Measurements from ENCODE around the gene E2F1. TPM values are rescaled to one million over a fixed set of nuclear protein-coding genes. Genes with fewer than 3 reads are reported as not detected.

The E2F1 gene
- total RNA-seq, 4 donors from 2014 or later = 2.1 to 32.2 (median 4.9) TPM

DNA sequence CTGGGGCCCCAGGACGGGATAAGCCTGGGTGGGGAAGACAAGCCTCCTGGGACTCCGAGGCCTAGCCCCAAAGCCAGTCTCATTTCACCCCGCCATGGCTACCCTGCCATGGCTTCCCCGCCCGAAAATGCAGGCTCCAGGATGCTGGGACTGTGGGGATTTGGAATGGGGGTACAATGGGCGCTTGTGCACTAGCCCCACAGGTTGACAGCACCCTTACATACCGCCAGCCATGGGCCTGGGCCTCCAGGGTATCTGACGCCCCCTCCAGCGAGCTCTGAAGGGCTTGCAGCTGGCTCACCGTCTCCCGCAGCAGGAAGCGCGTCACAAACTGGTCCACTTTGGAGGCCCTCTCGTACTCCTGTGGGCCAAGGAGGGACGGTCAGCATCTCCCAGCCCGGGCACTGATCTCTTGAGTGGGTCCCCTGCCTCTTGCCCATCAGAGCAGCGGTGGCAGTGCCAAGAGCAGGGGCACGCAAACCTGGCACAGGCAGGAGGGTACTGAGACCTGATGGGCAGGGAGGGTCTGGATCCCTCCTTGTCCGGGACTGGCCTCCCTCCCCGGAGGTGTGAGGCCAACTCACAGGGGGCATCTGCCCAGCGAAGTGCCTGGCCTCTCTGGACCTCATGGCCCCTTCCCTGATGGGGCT lies 26.0 kb downstream of the E2F1 start:
- Histone ChIP-seq H3K9me3 (no peaks in the 10 kb centered on the region), H3K4me1 (peaks cover 0 to 23% (median 4%) of the 10 kb centered on the region in 4 donors), H3K27ac (no peak overlapping the region), H3K36me3 (peaks cover 0 to 43% (median 0%) of the 10 kb centered on the region in 3 donors), H3K27me3 (no peaks in the 10 kb centered on the region), H3K4me3 (no peak overlapping the region)
- DNase-seq = peak in 1 of 3 donors; percentile 41
- TF ChIP-seq, protein P1, sequence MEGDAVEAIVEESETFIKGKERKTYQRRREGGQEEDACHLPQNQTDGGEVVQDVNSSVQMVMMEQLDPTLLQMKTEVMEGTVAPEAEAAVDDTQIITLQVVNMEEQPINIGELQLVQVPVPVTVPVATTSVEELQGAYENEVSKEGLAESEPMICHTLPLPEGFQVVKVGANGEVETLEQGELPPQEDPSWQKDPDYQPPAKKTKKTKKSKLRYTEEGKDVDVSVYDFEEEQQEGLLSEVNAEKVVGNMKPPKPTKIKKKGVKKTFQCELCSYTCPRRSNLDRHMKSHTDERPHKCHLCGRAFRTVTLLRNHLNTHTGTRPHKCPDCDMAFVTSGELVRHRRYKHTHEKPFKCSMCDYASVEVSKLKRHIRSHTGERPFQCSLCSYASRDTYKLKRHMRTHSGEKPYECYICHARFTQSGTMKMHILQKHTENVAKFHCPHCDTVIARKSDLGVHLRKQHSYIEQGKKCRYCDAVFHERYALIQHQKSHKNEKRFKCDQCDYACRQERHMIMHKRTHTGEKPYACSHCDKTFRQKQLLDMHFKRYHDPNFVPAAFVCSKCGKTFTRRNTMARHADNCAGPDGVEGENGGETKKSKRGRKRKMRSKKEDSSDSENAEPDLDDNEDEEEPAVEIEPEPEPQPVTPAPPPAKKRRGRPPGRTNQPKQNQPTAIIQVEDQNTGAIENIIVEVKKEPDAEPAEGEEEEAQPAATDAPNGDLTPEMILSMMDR (IDR thresholded peaks at IDR 0.05) = no peak
- no peak for TF ChIP-seq POLR2A (IDR thresholded peaks at IDR 0.05)

DNA sequence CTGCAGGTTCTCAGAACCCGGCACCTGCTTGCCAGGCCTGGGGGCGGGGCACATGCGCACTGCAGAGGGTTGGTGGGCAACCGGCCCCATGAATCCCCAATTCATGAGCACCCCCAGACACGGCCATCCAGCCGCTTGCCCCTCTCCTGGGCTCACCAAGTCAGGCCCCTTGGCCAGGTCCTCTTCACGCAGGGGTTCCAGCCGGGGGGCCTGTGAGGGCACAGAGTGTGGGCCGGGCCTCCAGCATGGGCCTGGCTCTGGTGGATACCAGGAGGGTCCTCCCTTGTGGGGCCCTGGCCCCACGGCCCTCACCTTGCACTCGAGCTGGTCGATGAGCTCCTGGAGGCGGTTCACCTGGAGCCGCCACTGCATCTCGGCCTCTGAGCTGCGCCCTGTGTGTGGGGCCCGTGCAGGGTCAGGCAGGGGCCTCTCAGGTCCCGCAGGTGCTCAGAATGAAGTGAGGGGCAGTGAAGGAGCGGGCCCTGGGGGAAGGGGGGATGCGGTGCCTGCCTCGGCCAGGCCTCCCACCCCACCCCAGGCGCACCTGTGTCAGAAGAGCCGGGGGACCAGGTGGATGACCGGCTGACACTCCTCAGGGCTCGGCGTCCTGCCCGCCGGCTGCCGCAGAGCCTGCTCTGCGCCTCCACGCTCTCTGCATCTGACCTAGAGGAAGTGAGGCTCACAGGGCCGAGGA lies 26.7 kb downstream of the E2F1 start:
- Histone ChIP-seq H3K4me3 (no peak overlapping the region), H3K27me3 (no peaks in the 10 kb centered on the region), H3K36me3 (peaks cover 0 to 43% (median 0%) of the 10 kb centered on the region in 3 donors), H3K9me3 (no peaks in the 10 kb centered on the region), H3K4me1 (peaks cover 0 to 28% (median 3%) of the 10 kb centered on the region in 4 donors), H3K27ac (no peak overlapping the region)
- peak in 1 of 3 donors; percentile 27 for DNase-seq
- no peak for TF ChIP-seq POLR2A (IDR thresholded peaks at IDR 0.05)
- TF ChIP-seq, protein P1 (IDR thresholded peaks at IDR 0.05) = no peak

DNA sequence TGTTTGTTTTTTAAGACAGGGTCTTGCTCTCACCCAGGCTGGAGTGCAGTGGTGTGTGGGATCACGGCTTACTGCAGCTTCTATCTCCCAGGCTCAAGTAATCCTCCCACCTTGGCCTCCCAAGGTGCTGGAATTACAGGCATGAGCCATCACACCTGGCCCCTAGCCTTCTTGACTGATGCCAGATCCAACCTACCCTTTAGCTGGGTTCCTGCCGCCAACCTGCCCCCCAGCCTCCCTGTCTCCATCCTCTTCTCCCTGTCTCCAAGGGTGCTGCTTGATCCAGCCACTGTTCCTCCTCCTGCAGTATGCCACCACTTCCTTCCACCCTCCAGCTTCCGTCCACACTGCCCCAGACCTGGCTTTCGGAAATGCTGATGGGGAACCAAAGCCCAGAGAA lies 27.3 kb downstream of the E2F1 start:
- Histone ChIP-seq H3K36me3 (peaks cover 0 to 43% (median 0%) of the 10 kb centered on the region in 3 donors), H3K27ac (no peak overlapping the region), H3K9me3 (no peaks in the 10 kb centered on the region), H3K27me3 (no peaks in the 10 kb centered on the region), H3K4me3 (no peak overlapping the region), H3K4me1 (peaks cover 0 to 25% (median 0%) of the 10 kb centered on the region in 4 donors)
- TF ChIP-seq POLR2A (IDR thresholded peaks at IDR 0.05) = no peak
- TF ChIP-seq, protein P1 (IDR thresholded peaks at IDR 0.05) = no peak
- no peak for DNase-seq

DNA sequence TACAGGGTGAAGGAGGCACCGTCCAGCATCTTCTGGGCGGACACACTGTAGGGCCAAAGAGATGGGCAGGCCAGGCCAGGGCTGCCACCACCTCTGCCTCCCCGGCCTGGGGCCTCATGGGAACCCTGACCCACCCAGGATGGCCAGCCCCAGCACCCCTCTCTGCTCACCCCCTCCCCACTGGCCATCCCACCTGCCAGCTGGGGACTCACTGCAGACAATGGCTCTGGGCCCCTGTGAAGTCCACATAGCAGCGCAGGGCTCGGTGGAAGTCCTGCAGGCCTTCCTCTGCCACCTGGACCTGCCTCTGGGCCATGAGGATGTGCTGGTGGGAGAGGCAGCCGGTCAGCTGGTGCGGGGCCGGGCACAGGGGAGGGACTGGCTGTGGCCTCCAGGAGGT lies 27.7 kb downstream of the E2F1 start:
- H3K4me3 ChIP-seq = no peak overlapping the region
- H3K36me3 ChIP-seq = peaks cover 0 to 43% (median 0%) of the 10 kb centered on the region in 3 donors
- TF ChIP-seq, protein P1 (IDR thresholded peaks at IDR 0.05) = no peak
- TF ChIP-seq POLR2A (IDR thresholded peaks at IDR 0.05) = no peak
- H3K27ac ChIP-seq = no peak overlapping the region
- no peaks in the 10 kb centered on the region for H3K27me3 ChIP-seq
- no peaks in the 10 kb centered on the region for H3K9me3 ChIP-seq
- H3K4me1 ChIP-seq = peaks cover 0 to 28% (median 0%) of the 10 kb centered on the region in 4 donors
- no peak for DNase-seq

DNA sequence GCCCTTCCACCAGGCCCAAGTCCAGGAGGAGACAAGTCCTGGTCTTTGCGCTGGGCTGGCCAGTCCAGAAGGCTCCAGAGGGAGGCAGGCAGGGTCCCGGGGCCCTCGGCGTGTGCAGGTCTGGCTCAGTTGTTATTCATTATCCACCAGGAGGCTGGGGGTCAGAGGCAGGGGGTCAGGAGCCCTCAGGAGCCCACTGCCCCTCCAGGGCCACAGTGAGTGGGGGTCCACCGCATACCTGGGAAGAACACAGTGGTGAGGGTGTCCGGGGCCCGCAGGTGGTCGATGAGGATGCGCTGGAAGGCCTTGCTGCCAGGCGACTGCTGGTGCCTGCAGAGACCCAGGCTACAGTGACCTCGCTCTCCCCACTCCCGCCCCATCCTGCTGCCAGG lies 28.5 kb downstream of the E2F1 start:
- peaks cover 0 to 43% (median 0%) of the 10 kb centered on the region in 3 donors for H3K36me3 ChIP-seq
- peak in 1 of 3 donors; percentile 39 for DNase-seq

More for the DNA sequence above, 28.5 kb downstream of the E2F1 start:
- TF ChIP-seq, protein P1 (IDR thresholded peaks at IDR 0.05) = no peak
- TF ChIP-seq POLR2A (IDR thresholded peaks at IDR 0.05) = no peak
- H3K27ac ChIP-seq = no peak overlapping the region
- no peaks in the 10 kb centered on the region for H3K9me3 ChIP-seq
- H3K27me3 ChIP-seq = no peaks in the 10 kb centered on the region
- H3K4me1 ChIP-seq = peaks cover 0 to 30% (median 2%) of the 10 kb centered on the region in 4 donors
- H3K4me3 ChIP-seq = no peak overlapping the region
